Epithelial cell of alveolus of lung (primary cell): ENCODE data around the gene SH2B3. TPM values are rescaled to one million over a fixed set of nuclear protein-coding genes. Genes with fewer than 3 reads are reported as not detected.

ENCODE experiments used
- total RNA-seq: library from RNA; depleted of rRNA; stranded (reverse); fragments of >200 nt; gene quantifications from 2 replicates; pipeline ENCODE4 v1.2.1, GENCODE V29; 2015

Gene SH2B3
- total RNA-seq: 19.9 and 63.2 TPM in 2 replicates

GRCh38 chr12:111405859-111406473 lies at the start of gene SH2B3:
Gene SH2B3, plus strand, starts transcription at chr12:111405923. Its CDS starts 12,223 bp downstream, at chr12:111418146.

GRCh38 chr12:111368788-111369495 lies 36.8 kb upstream of the SH2B3 start, which contains the start of gene PHETA1:
Gene PHETA1, minus strand, starts transcription at chr12:111369095. Its CDS starts 5,668 bp downstream, at chr12:111363427.

Other genes starting within 250 kb of the SH2B3 start
- gene PHETA1, start 36.8 kb upstream of the SH2B3 start, total RNA-seq: 5.2 and 7.0 TPM in 2 replicates
- gene ATXN2, start 193.4 kb downstream of the SH2B3 start, total RNA-seq: 23.7 and 48.4 TPM in 2 replicates